ENCODE measurements around the gene SRRM3. TPM values are rescaled to one million over a fixed set of nuclear protein-coding genes. Genes with fewer than 3 reads are reported as not detected.
A peak's percentile ranks its signal among the peaks of the same experiment; 100 is the strongest.

Gene SRRM3
- polyA plus RNA-seq, 1 of the 3 experiments (the other 2 are of a cell fraction) = 2.7 TPM

GRCh38 chr7:76294344-76295024, 92.8 kb downstream of the SRRM3 start:
- no peaks in the 10 kb centered on the region for H3K27me3 ChIP-seq (ENCODE audit: insufficient read depth)
- DNase-seq = peak; percentile 92
- 5% methylated on average over 20 of the region's 20 CpGs for WGBS (ENCODE audit: low lambda C conversion rate)
- H3K9me3 ChIP-seq = no peaks in the 10 kb centered on the region
- H3K9me2 ChIP-seq = no peaks in the 10 kb centered on the region
- ChIA-PET POLR2A (interaction anchor here (1.0 to 1.7 kb wide), 5 partner anchors 12 to 23 kb away, joined by 3 to 9 read pairs (median 5); no protein-coding TSS in a partner anchor), CTCF (interaction anchor here (0.6 to 31.3 kb wide), 4 partner anchors 8 to 118 kb away, joined by 3 to 774 read pairs (median 46); partner anchors contain the start of gene HSPB1)
- H2AFZ ChIP-seq (ENCODE audit: low read depth) = peak overlapping the region; percentile 84
- H3K4me2 ChIP-seq = peak overlapping the region; percentile 92
- peak overlapping the region; percentile 86 to 99 for H3K27ac ChIP-seq (ENCODE audit: low read depth in 2 of 2, low read length in 1 of 2)
- H3K36me3 ChIP-seq (replicated peaks in 1 of 2; ENCODE audit: control insufficient read depth in 1 of 2, insufficient read depth in 2 of 2, low read length in 1 of 2) = no peaks in the 10 kb centered on the region
- H3K9ac ChIP-seq = peak overlapping the region; percentile 75
- H3K4me1 ChIP-seq (ENCODE audit: control insufficient read depth in 1 of 2, insufficient read depth in 2 of 2, low read depth in 1 of 2, low read length in 1 of 2) = peaks cover 26 to 36% of the 10 kb centered on the region in 2 experiments; a peak in 3 of 4 replicates
- H3K79me2 ChIP-seq (ENCODE audit: insufficient read depth) = no peaks in the 10 kb centered on the region
- peaks cover 33% of the 10 kb centered on the region for H3F3A ChIP-seq (replicated peaks; ENCODE audit: insufficient read depth)
- H3K4me3 ChIP-seq (ENCODE audit: low read depth in 2 of 2, low read length in 1 of 2) = peak overlapping the region; percentile 25 to 61; a peak in 3 of 4 replicates
- no peaks in the 10 kb centered on the region for H4K20me1 ChIP-seq (ENCODE audit: insufficient read depth)
- TF ChIP-seq TAF1 (IDR thresholded peaks at IDR 0.05; ENCODE audit: borderline replicate concordance, low read depth, low read length) = peak; percentile 72
- peak; percentile 59; the same call in 1 of the 2 replicates for TF ChIP-seq USF1 (IDR thresholded peaks at IDR 0.05; ENCODE audit: borderline replicate concordance, low read depth)
- TF ChIP-seq RAD21 (IDR thresholded peaks at IDR 0.05; ENCODE audit: low read length) = 0 out of 2 replicates have a peak, but pooled peaks have one; percentile 29
- no peak for TF ChIP-seq MEF2A (IDR thresholded peaks at IDR 0.05; ENCODE audit: borderline replicate concordance, low read depth)
- TF ChIP-seq IRF3 (IDR thresholded peaks at IDR 0.05; ENCODE audit: low read depth, low read length) = no peak
- no peak; the same call in 1 of the 2 replicates for TF ChIP-seq FOXJ3 (CRISPR knock-in tag; IDR thresholded peaks at IDR 0.05)
- TF ChIP-seq, protein P1, sequence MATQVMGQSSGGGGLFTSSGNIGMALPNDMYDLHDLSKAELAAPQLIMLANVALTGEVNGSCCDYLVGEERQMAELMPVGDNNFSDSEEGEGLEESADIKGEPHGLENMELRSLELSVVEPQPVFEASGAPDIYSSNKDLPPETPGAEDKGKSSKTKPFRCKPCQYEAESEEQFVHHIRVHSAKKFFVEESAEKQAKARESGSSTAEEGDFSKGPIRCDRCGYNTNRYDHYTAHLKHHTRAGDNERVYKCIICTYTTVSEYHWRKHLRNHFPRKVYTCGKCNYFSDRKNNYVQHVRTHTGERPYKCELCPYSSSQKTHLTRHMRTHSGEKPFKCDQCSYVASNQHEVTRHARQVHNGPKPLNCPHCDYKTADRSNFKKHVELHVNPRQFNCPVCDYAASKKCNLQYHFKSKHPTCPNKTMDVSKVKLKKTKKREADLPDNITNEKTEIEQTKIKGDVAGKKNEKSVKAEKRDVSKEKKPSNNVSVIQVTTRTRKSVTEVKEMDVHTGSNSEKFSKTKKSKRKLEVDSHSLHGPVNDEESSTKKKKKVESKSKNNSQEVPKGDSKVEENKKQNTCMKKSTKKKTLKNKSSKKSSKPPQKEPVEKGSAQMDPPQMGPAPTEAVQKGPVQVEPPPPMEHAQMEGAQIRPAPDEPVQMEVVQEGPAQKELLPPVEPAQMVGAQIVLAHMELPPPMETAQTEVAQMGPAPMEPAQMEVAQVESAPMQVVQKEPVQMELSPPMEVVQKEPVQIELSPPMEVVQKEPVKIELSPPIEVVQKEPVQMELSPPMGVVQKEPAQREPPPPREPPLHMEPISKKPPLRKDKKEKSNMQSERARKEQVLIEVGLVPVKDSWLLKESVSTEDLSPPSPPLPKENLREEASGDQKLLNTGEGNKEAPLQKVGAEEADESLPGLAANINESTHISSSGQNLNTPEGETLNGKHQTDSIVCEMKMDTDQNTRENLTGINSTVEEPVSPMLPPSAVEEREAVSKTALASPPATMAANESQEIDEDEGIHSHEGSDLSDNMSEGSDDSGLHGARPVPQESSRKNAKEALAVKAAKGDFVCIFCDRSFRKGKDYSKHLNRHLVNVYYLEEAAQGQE (IDR thresholded peaks at IDR 0.05; ENCODE audit: low read depth, low read length) = 0 out of 2 replicates have a peak, but pooled peaks have one; percentile 60
- TF ChIP-seq EZH2phosphoT487 (IDR thresholded peaks at IDR 0.05; ENCODE audit: borderline replicate concordance, low read depth) = no peak
- TF ChIP-seq CTCF (IDR thresholded peaks at IDR 0.05) = no peak
- TF ChIP-seq NRF1 (IDR thresholded peaks at IDR 0.05; ENCODE audit: low read depth, low read length) = no peak
- TF ChIP-seq, protein P2, sequence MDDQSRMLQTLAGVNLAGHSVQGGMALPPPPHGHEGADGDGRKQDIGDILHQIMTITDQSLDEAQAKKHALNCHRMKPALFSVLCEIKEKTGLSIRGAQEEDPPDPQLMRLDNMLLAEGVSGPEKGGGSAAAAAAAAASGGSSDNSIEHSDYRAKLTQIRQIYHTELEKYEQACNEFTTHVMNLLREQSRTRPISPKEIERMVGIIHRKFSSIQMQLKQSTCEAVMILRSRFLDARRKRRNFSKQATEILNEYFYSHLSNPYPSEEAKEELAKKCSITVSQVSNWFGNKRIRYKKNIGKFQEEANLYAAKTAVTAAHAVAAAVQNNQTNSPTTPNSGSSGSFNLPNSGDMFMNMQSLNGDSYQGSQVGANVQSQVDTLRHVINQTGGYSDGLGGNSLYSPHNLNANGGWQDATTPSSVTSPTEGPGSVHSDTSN (IDR thresholded peaks at IDR 0.05) = peak; percentile 97
- peak; percentile 82 for TF ChIP-seq NFIC (IDR thresholded peaks at IDR 0.05; ENCODE audit: borderline replicate concordance)
- 0 out of 2 replicates have a peak, but pooled peaks have one; percentile 92 for TF ChIP-seq SIN3A (IDR thresholded peaks at IDR 0.05; ENCODE audit: borderline replicate concordance, low read depth, low read length)
- TF ChIP-seq TCF12 (IDR thresholded peaks at IDR 0.05) = peak; percentile 69
- TF ChIP-seq RCOR1 (IDR thresholded peaks at IDR 0.05; ENCODE audit: low read length) = peak; percentile 68; the same call in 1 of the 2 replicates
- TF ChIP-seq FOSL2 (IDR thresholded peaks at IDR 0.05; ENCODE audit: borderline replicate concordance, low read depth) = peak; percentile 93
- peak; percentile 83; the same call in 1 of the 2 replicates for TF ChIP-seq POLR2AphosphoS5 (IDR thresholded peaks at IDR 0.05; ENCODE audit: low read depth, low read length)
- no peak for TF ChIP-seq RXRA (IDR thresholded peaks at IDR 0.05; ENCODE audit: borderline replicate concordance, low read depth)
- TF ChIP-seq TEAD4 (IDR thresholded peaks at IDR 0.05; ENCODE audit: borderline replicate concordance, insufficient read depth) = 0 out of 2 replicates have a peak, but pooled peaks have one; percentile 68
- TF ChIP-seq EP300 (IDR thresholded peaks at IDR 0.05; ENCODE audit: borderline replicate concordance in 1 of 2, low read depth in 1 of 2, low read length in 1 of 2) = peak; percentile 70 to 100; a peak in 3 of 4 replicates
- TF ChIP-seq ELF1 (IDR thresholded peaks at IDR 0.05) = no peak
